ENCODE results near the gene PLET1.
A peak's percentile ranks its signal among the peaks of the same experiment; 100 is the strongest.

The PLET1 gene

DNA sequence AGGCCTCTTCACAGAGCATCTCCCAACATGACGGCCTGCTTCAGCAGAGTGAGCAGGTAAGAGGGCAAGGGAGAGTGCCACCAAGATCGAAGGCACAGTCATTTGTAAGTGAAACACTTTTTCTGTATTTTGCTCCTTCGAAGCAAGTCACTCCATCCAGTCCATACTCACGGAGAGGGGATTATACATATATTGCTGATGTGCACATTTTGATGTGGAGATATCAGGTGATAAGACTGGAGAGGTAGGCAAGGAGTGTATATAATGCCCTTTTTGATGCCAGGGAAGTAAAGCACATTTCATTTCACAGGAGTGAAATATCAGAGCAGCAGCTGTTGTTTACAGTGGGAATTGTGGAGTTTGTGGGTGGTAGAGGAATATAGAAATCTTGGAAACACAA, 23.2 kb downstream of the PLET1 start:
- no peak for DNase-seq

DNA sequence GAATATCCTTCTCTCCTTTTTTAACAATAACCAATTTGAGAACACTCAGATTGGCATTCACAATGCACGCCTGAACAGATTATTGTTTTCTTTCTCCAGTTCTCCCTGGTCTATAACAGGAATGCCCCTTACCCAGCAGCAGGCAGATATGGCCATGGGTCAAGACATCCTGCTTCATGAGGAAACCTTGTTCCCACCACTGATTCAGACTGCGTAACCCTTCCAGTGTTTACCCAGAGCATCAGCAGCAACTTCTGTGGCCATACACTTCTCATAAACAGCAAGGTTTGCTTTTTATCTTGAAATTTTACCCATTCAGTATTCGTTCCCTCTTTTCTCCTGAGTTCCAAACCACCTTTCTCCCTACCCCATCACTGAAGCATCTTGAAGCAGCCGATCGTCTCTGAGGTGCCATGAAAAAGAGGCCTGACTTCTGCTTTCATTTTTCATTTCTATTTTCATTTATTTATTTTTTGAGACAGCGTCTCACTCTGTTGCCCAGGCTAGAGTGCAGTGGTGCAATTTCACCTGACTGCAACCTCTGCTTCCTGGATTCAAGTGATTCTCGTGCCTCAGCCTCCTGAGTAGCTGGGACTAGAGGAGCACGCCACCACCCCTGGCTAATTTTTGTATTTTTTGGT, 24.8 kb downstream of the PLET1 start:
- no peak for DNase-seq

DNA sequence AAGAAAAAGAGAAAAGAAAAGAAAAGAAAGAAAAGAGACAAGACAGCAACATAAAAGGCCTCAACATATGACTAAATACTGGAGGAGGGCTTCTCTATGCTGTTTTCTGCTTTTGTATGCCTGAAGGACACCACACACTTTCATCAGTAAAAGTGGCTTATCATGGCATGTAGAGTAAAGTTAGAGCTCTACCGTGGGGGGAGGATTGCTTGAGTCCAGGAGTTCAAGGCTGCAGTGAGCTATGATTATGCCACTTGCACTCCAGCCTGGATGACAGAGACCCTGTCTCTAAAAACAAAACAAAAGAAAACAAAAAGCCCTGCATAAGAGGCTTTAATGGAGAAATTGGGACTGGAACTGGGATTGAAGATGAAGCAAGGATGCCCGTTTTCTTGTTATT, 28.7 kb downstream of the PLET1 start:
- DNase-seq, result no peak

DNA sequence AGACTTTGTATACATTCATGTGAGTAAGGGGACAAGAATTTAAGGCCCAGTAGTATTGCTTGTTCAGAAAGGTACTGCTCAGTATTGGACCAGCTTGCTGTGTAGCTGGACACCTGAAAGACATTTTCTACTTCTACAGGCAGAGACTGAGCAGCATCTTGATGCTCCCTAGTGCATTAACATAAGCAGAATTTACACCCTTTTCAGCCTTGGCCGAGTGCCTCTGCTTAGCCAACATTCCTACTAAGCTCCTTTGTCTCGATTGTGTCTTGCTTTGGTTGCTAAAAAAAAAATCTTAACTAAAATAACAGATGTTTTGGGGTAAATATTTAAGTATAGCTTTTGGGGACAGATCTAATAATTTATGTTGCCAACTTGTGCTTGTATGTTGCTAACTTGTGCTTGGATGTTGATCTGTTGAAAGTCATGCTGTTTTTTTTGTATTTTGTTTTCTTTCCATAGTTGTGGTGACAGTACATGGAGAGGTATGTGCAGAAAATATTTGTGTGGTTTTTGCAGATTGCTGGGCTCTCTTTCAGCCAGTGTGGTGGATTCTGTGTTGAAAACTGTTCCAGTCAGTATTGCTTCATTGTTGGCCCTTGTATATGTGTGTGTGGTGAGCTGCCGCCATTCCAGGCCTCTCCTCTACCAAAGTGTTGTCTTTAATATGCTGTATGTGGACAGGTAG, 30.8 kb downstream of the PLET1 start:
- DNase-seq, result peak; percentile 82

DNA sequence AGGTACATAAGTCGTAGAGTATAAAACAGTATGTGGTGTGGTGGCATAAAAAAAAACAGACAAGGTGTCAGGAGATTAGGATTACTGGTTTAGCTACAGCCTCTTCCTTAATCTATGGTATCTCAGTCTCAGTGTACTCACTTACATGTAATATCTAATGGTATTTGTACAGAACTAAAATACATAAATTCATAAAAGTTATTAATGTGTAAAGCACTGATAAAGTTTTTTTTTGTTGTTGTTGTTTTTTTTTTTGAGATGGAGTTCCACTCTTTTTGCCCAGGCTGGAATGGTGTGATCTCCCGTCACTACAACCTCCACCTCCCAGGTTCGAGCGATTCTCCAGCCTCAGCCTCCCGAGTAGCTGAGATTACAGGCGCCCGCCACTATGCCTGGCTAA, 31.5 kb downstream of the PLET1 start:
- no peak for DNase-seq

DNA sequence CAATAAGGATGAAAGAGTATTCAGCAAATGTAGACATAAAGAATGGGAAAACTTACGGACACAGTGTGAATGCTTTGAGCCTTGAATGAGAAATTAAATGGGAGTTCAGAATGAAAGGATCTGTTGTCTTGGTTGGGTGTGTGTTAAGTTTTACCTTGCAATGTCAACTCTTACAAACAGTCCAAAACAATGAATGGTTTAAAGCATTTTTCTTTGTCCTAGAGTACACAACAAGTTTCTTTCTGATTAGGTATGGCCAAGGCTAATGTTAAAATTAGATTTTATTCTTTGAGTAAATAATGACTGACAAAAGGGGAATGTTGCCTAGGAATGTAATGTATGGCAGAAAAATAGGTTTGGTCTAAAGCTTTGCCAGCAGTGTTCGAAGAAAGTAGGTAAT, 32.0 kb downstream of the PLET1 start:
- DNase-seq, result no peak

DNA sequence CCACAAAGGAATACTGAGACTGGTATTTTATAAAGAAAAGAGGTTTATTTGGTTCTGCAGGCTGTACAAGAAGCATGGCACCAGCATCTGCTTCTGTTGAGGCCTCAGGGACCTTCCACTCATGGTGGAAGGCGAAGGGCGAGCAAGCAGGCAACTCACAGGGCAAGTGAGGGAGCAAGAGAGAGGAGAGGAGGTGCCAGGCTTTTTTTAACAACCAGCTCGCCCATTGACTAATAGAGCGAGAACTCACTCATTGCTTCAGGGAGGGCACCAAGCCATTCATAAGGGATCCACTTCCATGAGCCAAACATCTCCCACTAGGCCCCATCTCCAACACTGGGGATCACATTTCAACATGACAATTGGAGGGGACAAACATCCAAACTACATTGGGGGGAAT, 33.2 kb downstream of the PLET1 start:
- no peak for DNase-seq

DNA sequence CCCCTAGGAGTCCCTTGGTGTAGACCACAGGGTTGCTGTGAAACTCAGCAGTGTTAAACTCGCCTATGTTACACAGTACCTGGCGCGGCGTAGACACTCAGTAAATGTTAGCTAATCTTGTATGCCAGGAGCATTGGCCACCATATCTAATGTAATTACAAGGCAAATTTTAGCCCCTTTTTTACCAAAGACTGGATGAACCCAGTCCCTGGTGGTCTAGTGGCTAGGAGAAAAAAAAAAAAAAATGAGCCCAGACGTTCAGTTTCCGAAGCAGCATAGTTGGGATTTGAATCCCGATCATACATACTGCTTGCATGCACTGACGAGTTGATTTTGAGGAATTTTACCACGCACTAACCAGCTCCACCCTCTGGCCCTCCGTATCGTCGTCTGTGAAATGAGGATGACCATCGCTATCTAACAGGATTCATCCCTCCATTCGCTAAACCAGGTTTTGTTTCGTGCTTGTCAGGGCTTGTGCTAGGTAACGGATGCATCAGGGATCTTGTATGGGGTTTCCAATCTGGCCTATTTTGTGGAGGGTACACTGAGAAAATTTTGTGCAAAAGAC, 33.7 kb downstream of the PLET1 start:
- DNase-seq, result peak; percentile 30

DNA sequence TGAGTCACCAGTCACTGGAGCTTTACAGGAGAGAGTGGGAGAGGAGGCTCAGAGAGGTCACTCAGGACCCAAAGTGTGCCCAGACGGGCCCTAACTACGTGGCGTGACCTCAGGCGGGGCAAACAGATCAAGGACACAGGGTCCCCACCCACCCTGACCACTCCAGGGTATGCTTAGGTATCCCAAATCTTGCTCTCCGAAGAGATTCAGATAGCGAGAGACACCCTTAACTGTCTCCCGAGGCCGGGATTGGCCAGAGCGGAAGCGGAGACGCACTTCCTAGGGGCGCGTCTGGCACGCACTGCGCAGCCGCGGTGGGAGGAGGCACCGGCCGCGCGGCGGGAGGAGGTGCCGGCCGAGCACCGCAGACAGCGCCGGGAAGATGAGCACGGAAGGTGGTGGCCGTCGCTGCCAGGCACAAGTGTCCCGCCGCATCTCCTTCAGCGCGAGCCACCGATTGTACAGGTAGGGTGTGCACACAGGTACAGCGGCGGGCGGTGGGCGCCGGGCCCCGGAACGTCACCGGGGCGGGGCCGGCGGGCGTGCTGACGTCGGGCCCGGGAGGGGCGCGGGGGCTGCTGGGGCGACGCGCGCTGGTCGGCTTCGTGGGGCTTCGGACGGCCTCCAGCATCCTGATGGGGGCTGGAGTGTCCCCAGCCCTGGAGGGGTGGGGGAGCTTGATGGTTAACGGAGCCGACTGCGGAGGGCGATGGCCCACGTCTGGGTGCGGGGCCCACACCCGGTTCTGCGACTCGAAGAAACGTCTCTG, 34.4 kb downstream of the PLET1 start, which contains the start of gene PTS:
Gene PTS (plus strand): TSS at position 367 of the 769 bp plus-strand sequence. CDS start 16 bp downstream, at position 383.
- peak; percentile 89 for DNase-seq

DNA sequence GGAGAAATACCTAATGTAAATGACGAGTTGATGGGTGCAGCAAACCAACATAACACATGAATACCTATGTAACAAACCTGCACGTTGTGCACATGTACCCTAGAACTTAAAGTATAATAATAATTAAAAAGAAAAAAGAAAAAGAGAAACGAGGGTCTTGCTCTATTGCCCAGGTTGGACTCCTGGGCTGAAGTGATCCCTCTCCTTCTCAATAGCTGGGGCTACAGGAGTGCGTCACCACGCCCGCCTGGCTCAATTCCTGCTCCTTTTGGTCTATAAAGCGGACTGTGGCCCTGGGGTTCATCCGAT, 35.0 kb downstream of the PLET1 start:
- DNase-seq, result peak; percentile 64

DNA sequence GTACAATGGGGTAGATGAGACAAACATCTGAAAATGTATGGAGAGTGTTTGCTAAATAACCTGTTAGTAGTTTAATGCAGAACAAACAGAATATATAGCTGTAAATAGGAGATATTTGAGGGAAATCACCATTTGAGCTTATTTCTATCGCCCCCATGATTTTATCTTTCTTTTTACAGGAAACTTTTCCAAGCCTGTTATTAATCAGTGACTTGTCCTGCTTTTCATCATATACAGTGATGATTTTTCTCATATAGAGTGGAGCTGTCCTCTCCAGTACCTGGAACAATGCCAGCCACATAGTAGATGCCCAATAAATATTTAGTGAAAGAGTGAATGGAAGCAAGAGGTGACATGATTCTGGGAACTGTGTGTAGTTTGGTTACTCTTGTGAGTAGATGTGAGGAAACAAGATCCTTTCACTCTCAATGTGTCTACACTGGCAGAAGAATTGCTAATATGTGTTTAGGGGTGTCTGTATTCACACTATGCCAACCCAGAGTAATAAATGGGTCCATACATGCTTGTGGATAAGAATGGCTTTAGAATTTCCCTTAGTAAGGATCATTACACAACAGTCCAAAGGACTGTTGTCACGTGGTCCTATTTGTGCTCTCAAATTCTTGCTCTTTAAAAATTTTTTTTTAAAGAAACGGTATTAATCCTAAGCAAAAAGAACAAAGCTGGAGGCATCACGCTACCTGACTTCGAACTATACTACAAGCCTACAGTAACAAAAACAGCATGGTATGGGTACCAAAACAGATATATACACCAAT, 36.7 kb downstream of the PLET1 start:
- no peak for DNase-seq

DNA sequence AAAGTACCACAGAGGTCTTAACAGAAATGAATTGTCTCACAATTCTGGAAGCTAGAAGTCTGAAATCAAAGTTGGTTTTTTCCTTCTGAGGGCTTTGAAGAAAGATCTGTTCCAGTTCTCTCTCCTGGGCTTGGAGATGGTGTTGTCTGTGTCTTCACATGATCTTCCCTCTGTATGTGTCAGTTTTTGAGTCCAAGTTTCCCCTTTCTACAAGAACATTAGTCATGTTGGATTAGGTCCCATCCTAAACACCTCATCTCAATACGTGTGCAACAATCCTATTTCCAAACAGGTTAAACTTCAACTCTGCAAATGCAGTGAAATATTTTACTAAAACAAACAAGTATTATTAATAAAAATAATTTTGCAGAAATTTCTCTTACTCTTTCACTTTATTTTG, 37.5 kb downstream of the PLET1 start:
- DNase-seq, result no peak

DNA sequence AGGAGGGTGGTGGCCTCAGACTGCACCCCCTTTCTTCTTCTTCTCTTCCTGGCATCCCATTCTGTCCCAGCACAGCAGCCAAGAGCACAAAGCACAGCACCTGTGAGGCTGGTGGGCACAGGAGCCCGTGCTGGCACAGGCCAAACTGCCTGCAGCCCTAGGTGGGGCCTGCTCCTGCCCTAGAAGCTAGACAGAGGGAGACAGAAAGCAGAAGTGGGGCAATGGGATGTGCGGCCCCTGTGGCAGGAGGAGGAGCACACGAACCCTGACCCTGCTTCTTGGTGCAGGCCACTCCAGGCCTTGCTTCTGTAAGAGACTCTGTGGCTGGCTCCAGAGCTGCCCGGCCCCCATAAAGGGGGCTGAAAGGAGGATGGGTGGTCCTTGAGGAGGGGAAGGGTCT, 38.4 kb downstream of the PLET1 start:
- DNase-seq, result no peak

DNA sequence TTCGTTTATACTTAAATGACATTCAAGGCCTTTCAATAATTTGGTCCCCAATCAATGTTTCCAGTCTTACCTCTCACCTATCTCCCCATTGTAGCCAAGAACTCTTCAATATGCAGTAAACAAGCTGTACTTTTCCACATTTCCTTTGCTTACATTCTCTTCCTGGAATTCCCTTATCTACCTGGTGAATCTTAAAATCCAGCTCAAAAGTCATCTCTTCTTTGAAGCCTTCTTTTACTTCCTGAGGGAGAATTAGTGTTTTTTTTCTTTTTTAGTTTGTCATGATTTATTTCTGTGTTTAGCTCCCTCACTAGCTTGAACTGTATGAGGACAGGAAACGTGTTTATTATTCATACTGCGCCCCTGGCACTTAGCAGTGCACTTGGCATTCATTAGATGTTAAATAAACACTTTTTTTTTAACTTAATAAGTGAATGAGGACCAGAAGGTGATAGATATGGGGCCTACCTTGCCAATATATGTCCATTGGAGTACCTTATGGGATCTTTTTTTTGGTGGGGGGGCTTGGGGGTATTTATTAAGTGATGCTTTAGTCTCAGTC, 39.3 kb downstream of the PLET1 start:
- no peak for DNase-seq

DNA sequence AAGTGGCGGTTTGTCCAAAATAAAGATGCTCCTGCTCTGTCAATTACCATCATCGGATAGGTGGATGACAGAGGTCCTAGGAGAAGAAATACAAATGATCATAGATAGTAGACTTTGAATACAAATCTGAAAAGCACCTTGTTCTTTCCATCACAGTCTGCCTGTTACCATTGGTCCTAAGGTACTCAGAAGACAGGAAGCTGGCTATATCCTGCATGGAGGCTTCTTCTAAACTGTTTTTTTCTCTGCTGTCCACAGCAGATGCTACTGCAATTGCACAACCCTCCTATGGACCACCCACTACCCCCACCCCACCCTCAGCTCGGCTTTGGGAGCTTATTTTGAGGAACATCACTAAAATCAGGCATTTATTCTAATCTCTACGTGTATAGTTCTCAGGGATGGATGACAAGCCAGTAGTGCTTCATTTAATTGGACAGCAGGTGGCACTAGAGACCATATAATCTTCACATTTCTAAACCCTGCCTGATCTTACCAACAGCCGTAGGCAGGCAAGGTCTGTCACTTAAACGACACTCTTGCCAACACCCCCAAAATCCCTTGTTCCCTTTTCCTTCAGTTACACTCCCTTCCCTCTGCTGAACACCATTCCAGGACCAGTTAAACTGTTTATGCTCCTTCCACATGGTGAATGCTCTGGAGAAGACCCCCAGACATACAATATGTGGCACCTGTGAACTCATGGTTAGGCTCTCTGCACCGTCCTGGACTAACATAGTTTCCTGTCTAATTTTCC, 41.0 kb downstream of the PLET1 start:
- peak; percentile 70 for DNase-seq

DNA sequence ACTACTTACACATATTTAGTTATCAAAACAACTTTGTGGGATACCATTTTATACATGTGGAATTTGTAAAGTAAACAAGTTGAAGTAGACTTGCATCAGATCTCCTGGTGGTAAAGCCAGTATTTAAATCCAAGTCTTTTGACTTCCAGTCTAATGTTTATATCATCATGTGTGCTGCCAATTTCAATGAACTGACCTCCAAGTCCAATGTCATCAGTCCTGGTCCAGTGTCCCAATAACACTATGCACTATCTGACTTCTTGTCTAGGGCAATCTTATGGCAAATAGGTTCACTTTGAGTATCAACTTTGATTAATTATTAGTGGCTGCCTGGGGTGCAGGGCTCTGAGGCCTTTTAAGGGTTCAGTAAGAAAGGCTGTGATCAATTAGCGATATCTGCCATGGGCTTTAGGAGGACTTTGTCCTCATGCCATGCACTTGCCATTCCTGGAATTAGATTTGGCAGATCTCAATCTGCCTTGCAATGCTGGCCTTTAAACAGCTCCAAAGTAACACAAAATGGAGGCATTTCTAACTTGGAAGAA, 44.0 kb downstream of the PLET1 start:
- peak; percentile 10 for DNase-seq

DNA sequence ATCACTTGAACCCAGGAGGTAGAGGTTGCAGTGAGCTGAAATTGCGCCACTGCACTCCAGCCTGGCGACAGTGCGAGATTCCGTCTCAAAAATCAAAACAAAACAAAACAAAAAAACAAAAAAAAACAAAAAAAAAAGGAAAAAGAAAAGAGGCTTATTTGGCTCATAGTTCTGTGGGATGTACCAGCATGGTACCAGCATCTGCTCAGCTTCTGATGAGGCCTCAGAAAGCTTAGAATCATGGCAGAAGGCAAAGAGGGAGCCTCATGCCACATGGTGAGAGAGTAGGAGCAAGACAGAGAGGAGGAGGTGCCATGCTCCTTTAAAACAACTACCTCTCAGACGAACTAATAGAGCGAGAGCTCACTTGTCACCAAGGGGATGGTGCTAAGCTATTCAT, 45.0 kb downstream of the PLET1 start:
- DNase-seq, result no peak

DNA sequence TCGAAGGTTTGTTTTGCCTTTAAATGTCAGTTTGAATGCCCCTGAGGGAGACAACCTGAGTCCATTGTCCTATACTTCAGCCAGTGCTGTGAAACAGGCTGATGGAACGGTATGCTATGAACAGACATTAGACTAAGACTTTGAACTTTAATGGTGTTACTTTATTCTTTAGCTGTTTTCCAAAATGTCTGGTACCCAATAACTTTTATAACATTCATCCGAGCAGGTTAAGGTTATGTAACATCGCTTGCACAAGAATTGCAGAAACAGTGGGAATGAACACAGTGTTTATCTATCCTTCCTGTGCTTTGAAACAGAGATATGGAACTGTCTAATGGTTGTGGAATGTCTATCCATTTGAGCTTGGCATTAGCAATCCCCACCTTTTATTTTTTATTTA, 46.9 kb downstream of the PLET1 start:
- DNase-seq, result no peak

DNA sequence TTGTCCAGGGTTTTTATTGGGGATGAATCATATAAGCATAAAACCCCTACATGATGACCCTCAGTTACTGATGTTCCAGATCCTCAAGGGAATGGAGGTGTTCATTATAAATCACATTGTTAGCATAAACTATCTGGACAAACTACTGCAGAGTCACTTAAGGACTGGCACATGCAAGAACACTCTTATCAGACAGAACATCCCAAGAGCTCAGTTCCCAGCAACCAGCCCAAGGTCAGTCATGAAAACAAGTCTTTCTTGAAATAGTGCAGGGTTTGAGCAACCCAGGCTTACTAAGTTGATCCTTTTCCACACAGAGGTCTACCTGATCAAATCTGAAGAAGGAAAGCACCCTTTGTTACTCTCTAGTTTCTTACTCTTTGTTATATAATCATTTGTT, 48.0 kb downstream of the PLET1 start:
- DNase-seq, result no peak

DNA sequence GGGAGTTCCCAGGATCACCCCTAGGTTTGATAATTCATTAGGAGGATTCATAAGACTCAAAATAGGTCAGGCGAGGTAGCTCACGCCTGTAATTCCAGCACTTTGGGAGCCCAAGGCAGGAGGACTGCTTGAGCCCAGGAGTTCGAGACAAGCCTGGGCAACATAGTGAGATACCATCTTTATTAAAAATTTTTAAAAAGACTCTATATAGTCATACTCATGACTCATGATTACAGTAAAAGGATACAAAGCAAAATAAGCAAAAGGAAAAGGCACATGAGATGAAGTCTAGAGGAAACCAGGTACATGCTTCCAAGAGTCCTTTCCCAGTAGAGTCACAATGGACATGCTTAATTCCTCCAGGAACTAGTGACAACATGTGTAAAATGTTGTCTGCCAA, 48.4 kb downstream of the PLET1 start:
- DNase-seq, result no peak

DNA sequence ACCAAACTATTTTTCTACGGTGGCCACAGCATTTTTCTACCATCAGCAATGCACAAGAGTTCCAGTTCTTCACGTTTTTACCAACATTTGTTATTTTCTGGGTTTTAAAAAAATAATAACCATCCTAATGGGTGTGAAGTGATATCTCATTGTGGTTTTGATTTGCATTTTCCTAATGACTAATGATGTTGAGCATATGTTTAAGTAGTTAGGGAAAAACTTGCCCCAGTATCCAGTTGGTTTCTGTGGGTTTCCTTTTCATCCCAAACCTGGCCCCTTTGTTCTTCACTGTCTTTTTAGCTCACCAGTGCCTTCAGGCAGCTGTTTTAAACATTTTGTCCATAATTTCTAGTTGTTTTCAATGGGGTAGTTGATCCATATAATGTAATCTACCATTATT, 49.1 kb downstream of the PLET1 start:
- no peak for DNase-seq

DNA sequence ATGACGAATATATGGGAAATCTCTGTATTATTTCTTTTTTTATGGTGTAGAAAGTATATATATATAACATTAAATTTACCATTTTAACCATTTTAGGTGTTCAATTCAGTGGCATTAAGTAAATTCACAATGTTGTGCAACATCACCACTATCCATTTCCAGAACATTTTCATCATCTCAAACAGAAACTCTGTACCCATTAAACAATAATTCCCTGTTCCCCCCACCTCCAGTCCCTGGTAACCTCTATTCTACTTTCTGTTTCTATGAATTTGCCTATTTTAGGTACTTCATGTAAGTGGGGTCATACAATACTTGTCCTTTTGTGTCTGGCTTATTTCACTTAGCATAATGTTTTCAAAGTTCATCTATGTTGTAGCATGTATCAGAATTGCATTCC, 49.8 kb downstream of the PLET1 start:
- no peak for DNase-seq
